HepG2 (cell line): ENCODE measurements around the gene C19orf73. TPM values are rescaled to one million over a fixed set of nuclear protein-coding genes. Genes with fewer than 3 reads are reported as not detected.

Experiments used
- CBX5 ChIP-seq: sonication (generic); formaldehyde crosslinking; IDR thresholded peaks from 2 replicates; pipeline ENCODE4 v1.4.0; 2020; ENCODE audit warnings: missing genetic modification reagents, borderline replicate concordance
- CC2D1A ChIP-seq: sonication (generic); formaldehyde crosslinking; IDR thresholded peaks from 2 replicates; pipeline ENCODE4 v1.8.1; 2023; ENCODE audit warnings: mild to moderate bottlenecking, missing genetic modification reagents
- CHD2 ChIP-seq: IDR thresholded peaks from 2 replicates; pipeline ENCODE4 v1.6.1; 2011; ENCODE audit warnings: low read depth, low read length, improper control_type of control experiment
- DPF2 ChIP-seq: sonication (generic); formaldehyde crosslinking; IDR thresholded peaks from 2 replicates; pipeline ENCODE4 v1.4.0; 2020; ENCODE audit warnings: mild to moderate bottlenecking, low read depth, missing genetic modification reagents, borderline replicate concordance
- EEA1 ChIP-seq: sonication (generic); formaldehyde crosslinking; IDR thresholded peaks from 2 replicates; pipeline ENCODE4 v1.5.1; 2020; ENCODE audit warnings: mild to moderate bottlenecking, missing genetic modification reagents, borderline replicate concordance
- FOXO1 ChIP-seq: sonication (generic); formaldehyde crosslinking; IDR thresholded peaks from 2 replicates; pipeline ENCODE4 v1.4.0; 2020; ENCODE audit warnings: missing genetic modification reagents
- HCFC1 ChIP-seq: fragments of 150-350 bp; IDR thresholded peaks from 2 replicates; pipeline ENCODE4 v1.6.1; 2014; ENCODE audit warnings: low read depth, low read length
- PHF21A ChIP-seq: sonication (generic); formaldehyde crosslinking; IDR thresholded peaks from 2 replicates; pipeline ENCODE4 v1.5.0; 2020; ENCODE audit warnings: mild to moderate bottlenecking, missing genetic modification reagents
- SAP130 ChIP-seq: IDR thresholded peaks from 2 replicates; pipeline ENCODE4 v1.6.1; 2016; ENCODE audit warnings: low read depth
- SOX6 ChIP-seq, 2 experiments: fragments of 450-650 bp in 1 of 2; sonication (generic) in 1 of 2; formaldehyde crosslinking in 1 of 2; IDR thresholded peaks; 2 replicates each; pipeline versions ENCODE4 v1.4.0 to v1.6.1; 2017 to 2020; ENCODE audit warnings: antibody characterized with exemption in 1 of 2, mild to moderate bottlenecking in 1 of 2, missing genetic modification reagents in 1 of 2
- SRSF9 ChIP-seq: fragments of 200-400 bp; formaldehyde crosslinking; IDR thresholded peaks from 2 replicates; pipeline ENCODE4 v1.6.1; 2018; ENCODE audit warnings: borderline replicate concordance, mild to moderate bottlenecking, low read depth, low read length; ENCODE audit not compliant: insufficient read depth, poor library complexity, severe bottlenecking
- ZBTB7A ChIP-seq: sonication (generic); formaldehyde crosslinking; IDR thresholded peaks from 2 replicates; pipeline ENCODE4 v1.8.0; 2022; ENCODE audit warnings: mild to moderate bottlenecking, missing genetic modification reagents
- ZBTB8A ChIP-seq: sonication (generic); formaldehyde crosslinking; IDR thresholded peaks from 2 replicates; pipeline ENCODE4 v1.4.0; 2020; ENCODE audit warnings: mild to moderate bottlenecking, low read depth, missing genetic modification reagents, borderline replicate concordance
- ZKSCAN1 ChIP-seq: fragments of 150-350 bp; IDR thresholded peaks from 2 replicates; pipeline ENCODE4 v1.6.1; 2014; ENCODE audit warnings: low read length
- ZNF138 ChIP-seq: sonication (generic); formaldehyde crosslinking; IDR thresholded peaks from 2 replicates; pipeline ENCODE4 v1.5.0; 2020; ENCODE audit warnings: mild to moderate bottlenecking, low read depth, missing genetic modification reagents
- ZNF331 ChIP-seq: sonication (generic); formaldehyde crosslinking; IDR thresholded peaks from 2 replicates; pipeline ENCODE4 v1.4.0; 2020; ENCODE audit warnings: missing genetic modification reagents
- ZNF766 ChIP-seq: sonication (generic); formaldehyde crosslinking; IDR thresholded peaks from 2 replicates; pipeline ENCODE4 v1.5.0; 2020; ENCODE audit warnings: missing genetic modification reagents, borderline replicate concordance
- ZSCAN20 ChIP-seq: sonication (generic); formaldehyde crosslinking; IDR thresholded peaks from 2 replicates; pipeline ENCODE4 v1.4.0; 2020; ENCODE audit warnings: missing genetic modification reagents, mild to moderate bottlenecking, borderline replicate concordance
- polyA plus RNA-seq, 8 experiments: library from polyadenylated mRNA; depleted of rRNA in 3 of 8; stranded (reverse) in 7 of 8; unstranded in 1 of 8; fragments of >200 nt; fragmentation: Illumina TruSeq in 4 of 8; extraction: Trizol in 4 of 8; gene quantifications; 2 replicates each; pipeline versions ENCODE4 v1.2.1 to v1.2.3, GENCODE V29; 2011 to 2016; ENCODE audit warnings: low read depth in 4 of 8, missing spikeins in 1 of 8, mixed read lengths in 1 of 8; ENCODE audit not compliant: insufficient read depth in 1 of 8
- total RNA-seq, 5 experiments: library from RNA; depleted of rRNA; stranded (reverse); fragments of >200 nt; fragmentation: Illumina TruSeq; extraction: Trizol; gene quantifications; 2 replicates each; pipeline ENCODE4 v1.2.3, GENCODE V29; 2016; ENCODE audit warnings: low read depth in 1 of 5
- TF ChIP-seq, protein P1 (sequence below): sonication (generic); formaldehyde crosslinking; IDR thresholded peaks from 2 replicates; pipeline ENCODE4 v1.8.1; 2023; ENCODE audit warnings: mild to moderate bottlenecking, missing genetic modification reagents
- TF ChIP-seq, protein P2 (sequence below): sonication (generic); formaldehyde crosslinking; IDR thresholded peaks from 2 replicates; pipeline ENCODE4 v1.4.0; 2020; ENCODE audit warnings: missing genetic modification reagents
- TF ChIP-seq, protein P3 (sequence below): sonication (generic); formaldehyde crosslinking; IDR thresholded peaks from 2 replicates; pipeline ENCODE4 v1.5.0; 2020; ENCODE audit warnings: missing genetic modification reagents, mild to moderate bottlenecking, borderline replicate concordance
- TF ChIP-seq, protein P4 (sequence below): sonication (generic); formaldehyde crosslinking; IDR thresholded peaks from 2 replicates; pipeline ENCODE4 v1.5.1; 2020; ENCODE audit warnings: mild to moderate bottlenecking, missing genetic modification reagents

Gene C19orf73
- total and polyA plus RNA-seq, 2 of the 13 experiments (the other 11 are each of a cell fraction or from before 2014, with no cell fraction given): 1.4 to 1.5 TPM

DNA sequence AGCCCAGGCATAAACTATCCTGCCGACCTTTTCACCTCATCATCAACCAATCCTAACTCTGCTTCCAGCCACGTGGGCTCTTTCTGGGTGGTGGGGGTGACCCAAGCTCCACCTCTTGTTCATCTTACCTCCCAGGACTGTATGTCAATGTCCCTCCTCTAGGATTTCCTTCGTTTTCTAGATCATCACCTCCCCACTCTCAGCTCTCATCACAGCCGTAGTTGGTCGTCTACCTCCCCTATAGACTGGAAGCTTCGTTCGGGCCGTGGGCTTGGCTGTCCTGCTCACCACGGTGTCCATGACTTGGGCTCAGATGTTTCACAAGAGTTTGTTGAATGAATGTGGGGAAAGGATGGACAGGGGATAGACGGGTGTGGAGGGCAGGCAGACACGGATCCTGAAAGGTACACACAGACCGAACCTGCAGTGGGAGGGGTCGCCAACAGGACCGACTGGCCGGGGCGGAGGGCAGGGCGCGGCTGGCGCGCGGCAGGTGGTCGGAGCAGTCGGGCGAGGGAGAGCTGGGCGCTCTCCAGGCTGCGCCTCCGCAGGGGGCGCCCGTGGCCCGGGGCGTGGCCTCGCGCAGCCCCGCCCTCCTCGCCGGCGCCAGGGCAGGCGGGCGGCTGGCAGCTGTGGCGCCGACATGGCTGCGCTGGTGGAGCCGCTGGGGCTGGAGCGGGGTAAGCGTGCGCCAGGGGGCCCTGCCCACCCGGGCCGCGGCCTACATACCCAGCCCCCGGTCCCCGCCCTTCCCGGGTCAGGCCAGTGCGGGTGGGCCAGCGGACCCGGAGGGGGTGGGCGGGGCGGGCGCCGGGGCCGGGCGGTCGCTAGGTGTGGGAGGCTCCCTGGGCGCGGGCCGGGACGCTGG is 4.9 kb downstream of the C19orf73 start, which contains the start of gene LIN7B (continued):
- TF ChIP-seq DPF2 (no peak), SOX6 (IDR thresholded peaks at IDR 0.05) (no peak), SOX6 (CRISPR knock-in tag; IDR thresholded peaks at IDR 0.05) (no peak), CC2D1A (CRISPR knock-in tag) (no peak), FOXO1 (CRISPR knock-in tag) (peak; percentile 9; the same call in 1 of the 2 replicates), SRSF9 (no peak), CBX5 (CRISPR knock-in tag) (no peak), PHF21A (0 out of 2 replicates have a peak, but pooled peaks have one; percentile 1), ZBTB7A (CRISPR knock-in tag) (peak; percentile 85; the same call in 1 of the 2 replicates), ZKSCAN1 (no peak), ZNF138 (CRISPR knock-in tag) (no peak), ZSCAN20 (no peak), EEA1 (CRISPR knock-in tag) (no peak; the same call in 1 of the 2 replicates), ZNF331 (no peak; the same call in 1 of the 2 replicates), ZNF766 (CRISPR knock-in tag) (no peak), ZBTB8A (CRISPR knock-in tag) (no peak), SAP130 (CRISPR knock-in tag) (no peak; the same call in none of the 2 replicates), HCFC1 (no peak), CHD2 (no peak)
- TF ChIP-seq, protein P1, sequence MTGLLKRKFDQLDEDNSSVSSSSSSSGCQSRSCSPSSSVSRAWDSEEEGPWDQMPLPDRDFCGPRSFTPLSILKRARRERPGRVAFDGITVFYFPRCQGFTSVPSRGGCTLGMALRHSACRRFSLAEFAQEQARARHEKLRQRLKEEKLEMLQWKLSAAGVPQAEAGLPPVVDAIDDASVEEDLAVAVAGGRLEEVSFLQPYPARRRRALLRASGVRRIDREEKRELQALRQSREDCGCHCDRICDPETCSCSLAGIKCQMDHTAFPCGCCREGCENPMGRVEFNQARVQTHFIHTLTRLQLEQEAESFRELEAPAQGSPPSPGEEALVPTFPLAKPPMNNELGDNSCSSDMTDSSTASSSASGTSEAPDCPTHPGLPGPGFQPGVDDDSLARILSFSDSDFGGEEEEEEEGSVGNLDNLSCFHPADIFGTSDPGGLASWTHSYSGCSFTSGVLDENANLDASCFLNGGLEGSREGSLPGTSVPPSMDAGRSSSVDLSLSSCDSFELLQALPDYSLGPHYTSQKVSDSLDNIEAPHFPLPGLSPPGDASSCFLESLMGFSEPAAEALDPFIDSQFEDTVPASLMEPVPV (CRISPR knock-in tag): 0 out of 2 replicates have a peak, but pooled peaks have one; percentile 21
- TF ChIP-seq, protein P2, sequence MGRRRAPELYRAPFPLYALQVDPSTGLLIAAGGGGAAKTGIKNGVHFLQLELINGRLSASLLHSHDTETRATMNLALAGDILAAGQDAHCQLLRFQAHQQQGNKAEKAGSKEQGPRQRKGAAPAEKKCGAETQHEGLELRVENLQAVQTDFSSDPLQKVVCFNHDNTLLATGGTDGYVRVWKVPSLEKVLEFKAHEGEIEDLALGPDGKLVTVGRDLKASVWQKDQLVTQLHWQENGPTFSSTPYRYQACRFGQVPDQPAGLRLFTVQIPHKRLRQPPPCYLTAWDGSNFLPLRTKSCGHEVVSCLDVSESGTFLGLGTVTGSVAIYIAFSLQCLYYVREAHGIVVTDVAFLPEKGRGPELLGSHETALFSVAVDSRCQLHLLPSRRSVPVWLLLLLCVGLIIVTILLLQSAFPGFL (CRISPR knock-in tag): no peak
- TF ChIP-seq, protein P3, sequence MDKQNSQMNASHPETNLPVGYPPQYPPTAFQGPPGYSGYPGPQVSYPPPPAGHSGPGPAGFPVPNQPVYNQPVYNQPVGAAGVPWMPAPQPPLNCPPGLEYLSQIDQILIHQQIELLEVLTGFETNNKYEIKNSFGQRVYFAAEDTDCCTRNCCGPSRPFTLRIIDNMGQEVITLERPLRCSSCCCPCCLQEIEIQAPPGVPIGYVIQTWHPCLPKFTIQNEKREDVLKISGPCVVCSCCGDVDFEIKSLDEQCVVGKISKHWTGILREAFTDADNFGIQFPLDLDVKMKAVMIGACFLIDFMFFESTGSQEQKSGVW: no peak
- TF ChIP-seq, protein P4, sequence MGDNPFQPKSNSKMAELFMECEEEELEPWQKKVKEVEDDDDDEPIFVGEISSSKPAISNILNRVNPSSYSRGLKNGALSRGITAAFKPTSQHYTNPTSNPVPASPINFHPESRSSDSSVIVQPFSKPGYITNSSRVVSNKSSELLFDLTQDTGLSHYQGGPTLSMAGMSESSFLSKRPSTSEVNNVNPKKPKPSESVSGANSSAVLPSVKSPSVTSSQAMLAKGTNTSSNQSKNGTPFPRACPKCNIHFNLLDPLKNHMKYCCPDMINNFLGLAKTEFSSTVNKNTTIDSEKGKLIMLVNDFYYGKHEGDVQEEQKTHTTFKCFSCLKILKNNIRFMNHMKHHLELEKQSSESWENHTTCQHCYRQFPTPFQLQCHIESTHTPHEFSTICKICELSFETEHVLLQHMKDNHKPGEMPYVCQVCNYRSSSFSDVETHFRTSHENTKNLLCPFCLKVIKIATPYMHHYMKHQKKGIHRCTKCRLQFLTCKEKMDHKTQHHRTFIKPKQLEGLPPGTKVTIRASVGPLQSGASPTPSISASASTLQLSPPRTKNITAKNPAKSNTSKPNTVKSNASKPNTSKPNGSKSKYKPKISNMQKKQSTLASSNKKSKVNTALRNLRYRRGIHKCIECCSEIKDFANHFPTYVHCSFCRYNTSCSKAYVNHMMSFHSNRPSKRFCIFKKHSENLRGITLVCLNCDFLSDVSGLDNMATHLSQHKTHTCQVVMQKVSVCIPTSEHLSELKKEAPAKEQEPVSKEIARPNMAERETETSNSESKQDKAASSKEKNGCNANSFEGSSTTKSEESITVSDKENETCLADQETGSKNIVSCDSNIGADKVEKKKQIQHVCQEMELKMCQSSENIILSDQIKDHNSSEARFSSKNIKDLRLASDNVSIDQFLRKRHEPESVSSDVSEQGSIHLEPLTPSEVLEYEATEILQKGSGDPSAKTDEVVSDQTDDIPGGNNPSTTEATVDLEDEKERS (CRISPR knock-in tag): no peak; the same call in 1 of the 2 replicates
